Tibial artery (tissue), 4 donors: ENCODE data around the gene AIG1.

Source experiments
- DNase-seq, 2 donors: peaks; one replicate each; pipeline ENCODE4 v3.0.0-alpha.2; 2019
- H3K27ac ChIP-seq, 2 donors: fragments of 200-600 bp; sonication (generic) in 1 of 2; 1 replicate in 1 of 2; 2 replicates in 1 of 2; pipeline ENCODE4 v1.5.1; 2018 to 2019; ENCODE audit warnings: mild to moderate bottlenecking in 1 of 2
- H3K27me3 ChIP-seq, 2 donors: fragments of 200-600 bp; sonication (generic) in 1 of 2; one replicate each; pipeline versions ENCODE4 v1.5.1 to v1.6.0; 2016 to 2019
- H3K36me3 ChIP-seq, 3 donors: fragments of 200-600 bp; sonication (generic) in 2 of 3; one replicate each; pipeline ENCODE4 v1.5.1; 2016 to 2019; ENCODE audit warnings: mild to moderate bottlenecking in 2 of 3
- H3K4me1 ChIP-seq, 4 donors: fragments of 200-600 bp; sonication (generic) in 2 of 4; 1 replicate in 3 of 4; 2 replicates in 1 of 4; pipeline ENCODE4 v1.5.1; 2016 to 2019
- H3K4me3 ChIP-seq, 2 donors: fragments of 200-600 bp; sonication (generic) in 1 of 2; 1 replicate in 1 of 2; 2 replicates in 1 of 2; pipeline ENCODE4 v1.5.1; 2018 to 2019; ENCODE audit warnings: mild to moderate bottlenecking in 2 of 2
- H3K9me3 ChIP-seq, 3 donors: fragments of 200-600 bp; sonication (generic) in 1 of 3; one replicate each; pipeline ENCODE4 v1.5.1; 2016 to 2019
- intact Hi-C: fragments of 100-400 bp; cut with DNase I; formaldehyde crosslinking; loops from one replicate; pipeline ENCODE4 v1.15.0; 2023; ENCODE audit warnings: low total_unique reads
- TF ChIP-seq, protein P1 (sequence below), 2 experiments: fragments of 200-600 bp in 1 of 2; fragments of 450-650 bp in 1 of 2; IDR thresholded peaks; one replicate each; pipeline ENCODE4 v1.5.1; 2017 to 2019; ENCODE audit warnings: antibody characterized with exemption in 2 of 2, mild to moderate bottlenecking in 1 of 2, moderate library complexity in 1 of 2

Gene AIG1

DNA sequence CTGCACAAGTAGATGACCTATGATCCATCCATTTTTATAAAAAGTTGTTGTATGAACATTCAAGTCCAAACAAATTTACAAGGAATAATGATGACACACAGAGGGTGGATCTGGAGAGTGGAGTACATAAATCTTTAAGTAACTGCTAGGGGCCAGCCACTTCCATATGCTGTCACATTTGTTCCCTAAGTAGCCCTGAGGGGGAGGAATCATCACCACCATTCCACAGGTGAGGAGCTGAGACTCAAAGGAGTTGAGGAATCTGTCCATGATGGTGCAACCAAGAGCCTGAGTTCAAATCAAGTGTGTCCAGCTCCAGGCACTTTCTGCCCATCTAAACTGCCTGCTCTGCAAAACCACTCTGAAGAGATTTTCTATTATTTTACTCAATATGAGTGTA lies 132.1 kb downstream of the AIG1 start:
- Histone ChIP-seq H3K4me1 (peaks cover 0 to 22% (median 2%) of the 10 kb centered on the region in 4 donors), H3K27me3 (no peaks in the 10 kb centered on the region), H3K36me3 (no peaks in the 10 kb centered on the region), H3K4me3 (no peak overlapping the region), H3K9me3 (no peaks in the 10 kb centered on the region), H3K27ac (no peak overlapping the region)
- intact Hi-C loops = no loop called here
- TF ChIP-seq, protein P1, sequence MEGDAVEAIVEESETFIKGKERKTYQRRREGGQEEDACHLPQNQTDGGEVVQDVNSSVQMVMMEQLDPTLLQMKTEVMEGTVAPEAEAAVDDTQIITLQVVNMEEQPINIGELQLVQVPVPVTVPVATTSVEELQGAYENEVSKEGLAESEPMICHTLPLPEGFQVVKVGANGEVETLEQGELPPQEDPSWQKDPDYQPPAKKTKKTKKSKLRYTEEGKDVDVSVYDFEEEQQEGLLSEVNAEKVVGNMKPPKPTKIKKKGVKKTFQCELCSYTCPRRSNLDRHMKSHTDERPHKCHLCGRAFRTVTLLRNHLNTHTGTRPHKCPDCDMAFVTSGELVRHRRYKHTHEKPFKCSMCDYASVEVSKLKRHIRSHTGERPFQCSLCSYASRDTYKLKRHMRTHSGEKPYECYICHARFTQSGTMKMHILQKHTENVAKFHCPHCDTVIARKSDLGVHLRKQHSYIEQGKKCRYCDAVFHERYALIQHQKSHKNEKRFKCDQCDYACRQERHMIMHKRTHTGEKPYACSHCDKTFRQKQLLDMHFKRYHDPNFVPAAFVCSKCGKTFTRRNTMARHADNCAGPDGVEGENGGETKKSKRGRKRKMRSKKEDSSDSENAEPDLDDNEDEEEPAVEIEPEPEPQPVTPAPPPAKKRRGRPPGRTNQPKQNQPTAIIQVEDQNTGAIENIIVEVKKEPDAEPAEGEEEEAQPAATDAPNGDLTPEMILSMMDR (IDR thresholded peaks at IDR 0.05) = no peak
- DNase-seq = no peak

DNA sequence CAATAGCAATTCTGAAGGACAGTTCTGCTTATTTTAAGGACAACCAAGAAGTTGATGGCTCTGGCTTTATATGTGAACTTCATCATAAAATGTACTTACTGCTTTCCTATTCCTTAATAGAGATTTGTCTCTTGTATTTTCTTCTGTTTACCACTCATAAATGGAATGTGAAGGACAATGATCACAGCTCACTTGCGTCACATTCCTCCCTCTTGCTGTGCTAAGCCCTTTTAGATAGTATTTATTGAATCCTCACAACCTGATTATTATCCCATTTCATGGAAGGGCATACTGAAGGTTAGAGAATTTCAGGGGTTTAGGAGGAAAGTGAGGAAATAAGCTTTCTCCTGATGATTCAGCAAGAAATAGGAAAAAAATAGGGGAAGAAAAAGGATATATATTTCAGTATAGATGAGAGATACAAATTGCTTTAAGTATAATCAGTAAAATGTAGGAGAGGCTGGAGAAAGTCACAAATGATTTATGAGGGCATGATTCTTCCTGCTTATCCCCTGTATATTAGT lies 132.9 kb downstream of the AIG1 start:
- H3K9me3 ChIP-seq = no peaks in the 10 kb centered on the region
- H3K4me3 ChIP-seq = no peak overlapping the region
- no peak for DNase-seq
- no peaks in the 10 kb centered on the region for H3K27me3 ChIP-seq
- H3K4me1 ChIP-seq = peaks cover 0 to 25% (median 2%) of the 10 kb centered on the region in 4 donors
- TF ChIP-seq, protein P1 (IDR thresholded peaks at IDR 0.05) = no peak
- intact Hi-C loops = no loop called here
- H3K36me3 ChIP-seq = no peaks in the 10 kb centered on the region
- no peak overlapping the region for H3K27ac ChIP-seq

DNA sequence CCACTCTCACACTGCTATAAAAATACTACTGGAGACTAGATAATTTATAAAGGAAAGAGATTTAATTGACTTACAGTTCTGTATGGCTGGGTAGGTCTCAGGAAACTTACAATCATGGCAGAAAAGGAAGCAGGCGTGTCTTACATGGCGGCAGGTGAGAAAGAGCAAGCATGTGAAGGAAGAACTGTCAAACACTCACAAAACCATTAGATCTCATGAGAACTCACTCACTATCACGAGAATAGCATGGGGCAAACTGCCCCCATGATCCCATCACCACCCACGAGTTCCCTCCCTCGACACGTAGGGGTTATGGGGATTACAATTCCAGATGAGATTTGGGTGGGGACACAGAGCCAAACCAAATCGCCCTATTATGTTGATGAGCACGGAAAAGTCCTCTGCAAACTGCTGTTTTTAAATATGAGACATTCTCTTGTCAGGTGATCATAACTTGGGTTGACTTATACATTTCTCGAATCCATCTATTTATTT lies 133.5 kb downstream of the AIG1 start:
- intact Hi-C loops = no loop called here
- peaks cover 0 to 29% (median 2%) of the 10 kb centered on the region in 4 donors for H3K4me1 ChIP-seq
- H3K27ac ChIP-seq = no peak overlapping the region
- DNase-seq = no peak
- no peak overlapping the region for H3K4me3 ChIP-seq
- no peaks in the 10 kb centered on the region for H3K9me3 ChIP-seq
- TF ChIP-seq, protein P1 (IDR thresholded peaks at IDR 0.05) = no peak
- H3K36me3 ChIP-seq = no peaks in the 10 kb centered on the region
- H3K27me3 ChIP-seq = no peaks in the 10 kb centered on the region

DNA sequence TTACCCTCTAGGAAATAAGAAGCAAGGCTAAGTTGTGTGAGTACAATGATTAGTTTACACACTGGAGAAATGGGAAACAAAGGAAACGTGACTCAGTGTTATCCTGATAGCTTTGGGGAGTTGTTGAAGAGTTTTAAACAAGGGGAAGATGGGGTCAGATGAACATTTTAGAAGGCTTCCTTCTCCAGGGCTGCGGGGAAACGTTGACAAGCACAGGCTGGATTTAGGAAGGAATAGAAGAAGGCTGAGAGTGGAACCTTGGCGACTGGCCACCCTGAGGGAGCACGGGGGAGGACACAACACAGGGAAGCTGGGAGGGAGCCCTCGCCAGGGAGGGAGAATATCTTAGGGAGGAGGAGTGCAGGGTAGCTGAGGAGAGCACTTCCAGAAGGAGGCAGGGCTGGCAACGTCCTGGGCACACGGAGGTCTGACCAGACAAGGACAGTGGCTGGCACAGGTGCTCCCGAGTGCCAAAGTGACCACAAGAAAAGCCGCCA lies 134.7 kb downstream of the AIG1 start:
- no peak overlapping the region for H3K4me3 ChIP-seq
- peaks cover 0 to 38% (median 2%) of the 10 kb centered on the region in 4 donors for H3K4me1 ChIP-seq
- no peaks in the 10 kb centered on the region for H3K36me3 ChIP-seq
- H3K9me3 ChIP-seq = no peaks in the 10 kb centered on the region
- no peaks in the 10 kb centered on the region for H3K27me3 ChIP-seq
- no peak overlapping the region for H3K27ac ChIP-seq
- peak in 1 of 2 donors; percentile 70 for DNase-seq
- intact Hi-C loops = no loop called here
- TF ChIP-seq, protein P1 (IDR thresholded peaks at IDR 0.05) = no peak

DNA sequence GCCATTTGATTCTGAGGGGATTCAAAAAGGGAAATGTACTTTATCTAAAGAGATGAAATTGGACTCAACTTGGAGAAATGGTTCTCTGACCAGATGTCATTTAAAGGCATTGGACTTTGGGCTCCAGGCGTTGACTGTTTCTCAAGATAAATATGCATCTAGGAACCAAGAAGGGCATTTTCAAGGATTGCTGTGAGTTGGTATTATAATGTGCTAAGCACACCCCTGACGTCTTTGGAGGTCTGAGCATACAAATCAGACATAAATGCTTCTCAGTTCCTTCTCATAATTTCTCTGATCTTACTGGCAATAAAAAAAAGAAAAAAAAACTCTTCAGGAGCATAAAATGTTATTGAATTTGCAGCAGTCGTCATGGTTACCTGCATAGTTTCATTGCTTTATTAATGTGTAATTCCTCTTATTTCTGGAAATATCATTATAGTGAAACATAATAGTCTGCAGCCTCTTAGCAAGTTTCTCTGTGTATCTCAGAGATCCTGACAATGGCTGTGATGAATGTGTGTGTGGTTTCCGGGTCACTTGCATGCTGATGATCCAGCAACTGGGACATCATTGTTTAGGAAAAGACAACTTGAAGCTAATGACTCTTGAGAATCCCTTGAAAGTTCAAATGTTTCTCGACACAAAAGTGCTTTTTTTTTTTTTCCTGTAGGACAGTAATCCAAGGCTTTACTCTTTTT lies 136.0 kb downstream of the AIG1 start:
- Histone ChIP-seq H3K36me3 (no peaks in the 10 kb centered on the region), H3K27ac (no peak overlapping the region), H3K4me1 (peaks cover 0 to 38% (median 2%) of the 10 kb centered on the region in 4 donors), H3K4me3 (no peak overlapping the region), H3K27me3 (no peaks in the 10 kb centered on the region), H3K9me3 (no peaks in the 10 kb centered on the region)
- no peak for DNase-seq
- TF ChIP-seq, protein P1 (IDR thresholded peaks at IDR 0.05) = no peak
- intact Hi-C loops = no loop called here
